Limb (tissue), 2 donors: ENCODE data around the gene CDRT15.
"Not testable (repeated sequence)": the region's sequence is repeated elsewhere in the genome, so short reads cannot be mapped to it uniquely, and the experiment has no call there.

Experiments used
- DNase-seq, 2 donors: peaks; one replicate each; pipeline ENCODE4 v3.0.0-alpha.2; 2016; ENCODE audit errors: extremely low spot score in 2 of 2

Gene CDRT15

DNA sequence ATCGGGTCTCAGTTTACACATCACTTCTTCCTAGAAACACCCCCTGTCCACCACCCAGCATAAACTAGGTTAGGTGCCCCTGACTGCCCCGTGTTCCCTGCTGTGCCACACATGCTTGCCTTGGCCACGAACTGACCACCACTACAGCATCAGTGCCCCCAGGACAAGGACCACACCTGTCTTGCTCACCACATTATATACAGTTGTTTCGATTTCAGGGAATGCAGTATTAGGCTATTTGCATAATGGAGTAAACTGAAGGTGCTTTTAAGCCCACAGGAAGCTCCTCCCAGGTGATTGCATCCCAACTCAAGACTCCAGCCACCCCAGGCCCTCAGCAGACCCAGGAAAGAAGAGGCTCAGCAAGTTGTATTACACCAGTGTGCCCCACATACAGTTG lies 50.2 kb downstream of the CDRT15 start:
- not testable (repeated sequence) for DNase-seq
